GM18517 (cell line): ENCODE measurements around the gene RNF213.

Experiments
- ATAC-seq: cut with Tn5 transposase; IDR thresholded peaks from one replicate; pipeline ENCODE4 v1.9.1; 2021; ENCODE audit warnings: mild to moderate bottlenecking, moderate library complexity; ENCODE audit not compliant: unreplicated experiment

RNF213 gene

DNA sequence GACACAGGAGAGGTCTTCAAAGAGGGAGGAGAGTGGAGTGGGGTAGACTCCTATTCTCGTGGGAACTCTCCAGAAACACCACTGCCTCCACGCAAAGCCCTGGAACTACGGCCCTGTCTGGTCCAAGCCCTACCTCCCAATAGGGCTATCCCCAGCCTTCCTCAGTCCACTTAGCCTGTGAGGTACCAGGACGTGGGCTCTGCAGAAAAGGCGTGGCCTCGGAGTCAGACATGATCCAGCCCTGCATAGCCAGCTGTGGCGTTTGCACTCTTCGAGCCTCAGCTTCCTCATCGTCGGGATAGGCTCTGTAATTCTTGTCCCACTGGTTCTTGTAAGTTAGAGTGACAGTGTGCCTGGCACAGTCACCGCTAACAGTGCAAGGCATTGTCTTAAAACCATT is 168.1 kb downstream of the RNF213 start:
- no peak for ATAC-seq

DNA sequence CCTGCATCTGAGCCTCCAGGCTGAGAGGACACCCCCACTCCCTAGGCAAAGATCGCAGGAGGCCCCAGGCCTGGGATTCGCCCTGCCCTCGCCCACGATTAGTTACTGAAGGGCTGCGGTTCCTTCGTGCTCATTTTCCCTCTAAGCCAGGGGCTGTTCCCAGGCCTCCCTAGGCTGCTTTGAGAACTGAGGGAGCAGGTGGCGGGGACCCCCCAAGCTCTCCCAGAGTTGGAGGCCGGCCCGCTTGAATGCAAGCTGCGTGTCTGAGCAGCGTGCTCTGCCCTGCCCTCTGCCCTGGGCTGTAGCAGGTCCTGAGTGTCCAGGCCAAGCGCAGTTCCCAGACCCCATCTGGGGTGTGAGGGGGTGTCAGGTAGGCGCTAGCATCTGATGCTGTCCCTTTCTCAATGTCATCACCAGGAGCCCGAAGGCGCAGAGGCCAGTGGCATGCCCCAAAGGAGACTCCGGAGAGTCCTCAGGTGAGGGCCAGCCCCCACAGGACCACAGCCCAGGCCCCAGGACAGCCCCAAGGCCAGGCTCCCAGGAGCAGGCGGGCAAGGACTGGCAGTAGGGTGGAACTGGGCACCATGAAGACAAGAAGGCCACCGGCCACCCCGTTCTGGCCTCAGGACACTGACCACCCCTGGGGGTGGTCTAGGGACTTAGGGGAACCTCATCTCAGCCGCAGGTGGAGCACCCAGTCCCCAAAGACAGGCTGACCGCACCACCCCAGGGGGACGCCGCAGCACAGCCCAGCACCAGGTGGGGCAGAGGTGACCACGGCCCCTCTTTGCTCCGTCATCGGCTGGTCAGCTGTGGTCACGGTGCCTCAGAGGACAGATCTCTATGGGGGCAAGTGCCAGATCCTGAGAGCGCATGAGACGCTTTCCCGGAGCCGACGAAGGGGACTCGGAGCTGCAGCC is 169.0 kb downstream of the RNF213 start:
- no peak for ATAC-seq

DNA sequence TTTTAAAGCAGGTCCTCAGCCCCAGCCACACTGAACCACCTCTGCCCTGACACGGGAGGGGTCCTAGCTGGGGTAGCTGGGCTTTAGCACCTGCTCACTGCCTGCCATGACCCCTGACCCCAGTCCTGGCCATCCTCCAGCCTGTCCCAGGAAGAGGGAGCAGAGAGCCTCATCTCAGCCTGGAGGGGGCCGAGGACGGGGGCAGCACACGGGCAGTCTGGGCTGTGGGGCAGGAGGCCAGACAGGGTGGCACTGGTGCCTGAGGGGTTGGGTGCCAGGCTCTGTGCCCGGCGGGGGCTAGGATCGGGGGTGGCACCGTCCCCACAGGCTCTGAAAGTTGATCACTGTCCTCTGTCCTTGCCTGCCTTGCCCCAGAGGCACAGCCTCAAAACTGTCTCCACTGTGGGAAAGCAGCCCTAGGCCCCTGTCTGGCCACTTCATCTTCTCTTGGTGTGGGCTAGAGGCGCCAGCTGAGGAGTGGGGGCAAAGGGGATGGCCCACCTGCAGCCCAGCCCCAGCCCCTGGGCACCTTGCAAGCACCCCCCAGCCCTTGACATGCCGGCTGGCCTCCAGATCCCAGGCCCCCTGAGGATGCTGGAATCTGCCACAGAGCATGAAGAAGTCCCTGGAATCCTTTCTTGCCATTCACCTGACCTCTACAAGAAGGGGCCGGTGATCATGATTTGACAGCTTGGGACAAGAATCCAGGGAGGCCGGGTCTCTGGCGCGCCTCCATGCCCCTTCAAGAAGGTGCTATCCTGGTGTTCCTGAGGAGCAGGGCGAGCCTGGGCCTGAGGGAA is 170.0 kb downstream of the RNF213 start:
- ATAC-seq, result no peak

DNA sequence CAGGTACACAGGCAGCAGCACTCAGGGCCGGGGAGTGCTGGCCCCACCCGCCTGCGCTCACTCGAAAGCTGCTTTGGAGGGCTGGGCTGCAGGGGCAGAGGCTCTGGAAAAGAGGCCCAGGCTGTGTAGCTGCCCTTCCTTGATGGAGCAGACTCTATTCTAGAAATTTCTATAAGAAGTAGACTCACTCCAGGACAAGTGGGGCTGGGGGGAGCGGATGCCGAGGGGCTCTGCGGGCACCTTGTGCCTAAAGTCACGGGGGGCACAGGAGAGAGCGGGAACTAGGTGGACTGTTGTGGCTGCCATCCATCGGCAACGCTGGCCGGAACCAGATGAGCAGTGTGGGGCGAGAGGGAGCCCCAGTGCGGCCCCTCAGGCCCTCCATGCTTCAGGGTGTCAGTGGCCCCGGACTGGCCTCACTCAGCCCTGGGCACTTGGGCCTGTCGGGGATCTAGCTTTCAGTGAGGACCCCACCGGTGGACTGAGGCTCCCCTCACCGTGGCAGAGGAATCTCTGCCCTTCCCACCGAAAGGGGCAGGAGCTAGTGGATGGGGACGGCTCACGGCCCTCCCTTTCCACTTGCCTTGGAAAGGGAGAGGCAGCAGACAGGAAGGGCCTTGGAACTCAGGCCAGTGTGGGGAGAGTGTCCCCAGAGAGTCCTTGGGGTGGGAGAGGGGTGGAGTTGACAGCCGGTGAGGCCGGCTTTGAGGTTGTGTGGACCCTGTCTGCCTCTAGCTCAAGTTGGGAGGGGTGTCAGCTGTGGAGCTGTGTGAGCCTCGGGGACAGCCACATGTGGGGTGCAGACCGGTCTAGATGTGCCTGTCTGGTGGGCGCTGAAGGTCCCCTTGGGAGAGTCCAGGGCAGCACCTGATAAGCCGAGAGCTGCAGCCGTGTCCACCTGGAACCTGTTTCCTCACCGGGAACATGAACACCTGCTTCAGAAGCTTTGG is 170.9 kb downstream of the RNF213 start:
- no peak for ATAC-seq

DNA sequence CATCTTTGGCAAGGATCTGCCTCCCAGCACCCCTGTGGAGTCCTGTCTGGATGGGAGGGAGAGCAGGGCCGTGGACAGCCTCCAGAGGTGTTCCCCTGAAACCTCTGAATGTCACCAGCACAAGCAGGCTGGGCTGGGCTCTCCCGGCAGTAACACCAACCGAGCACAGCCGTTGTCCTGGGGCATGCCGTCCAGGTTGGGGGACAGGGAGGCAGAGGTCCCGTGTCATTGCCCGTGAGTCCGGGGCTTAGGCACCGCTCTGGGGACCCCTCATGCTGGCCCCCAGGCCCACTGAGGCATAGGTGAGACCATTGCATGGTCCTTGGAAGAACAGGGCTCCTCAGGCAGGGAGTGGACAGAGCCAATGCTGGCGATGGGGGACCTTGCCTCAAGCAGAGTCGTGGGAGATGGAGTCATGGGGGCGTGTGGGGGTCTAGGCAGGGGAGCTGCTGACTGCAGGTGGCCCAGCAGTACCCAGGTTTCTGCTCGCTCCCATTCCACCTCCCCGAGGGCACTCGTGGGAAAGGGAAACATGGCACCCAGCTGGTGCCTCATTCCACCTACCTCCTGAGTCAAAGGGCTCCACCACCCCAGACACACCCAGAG is 171.8 kb downstream of the RNF213 start:
- ATAC-seq, result no peak

DNA sequence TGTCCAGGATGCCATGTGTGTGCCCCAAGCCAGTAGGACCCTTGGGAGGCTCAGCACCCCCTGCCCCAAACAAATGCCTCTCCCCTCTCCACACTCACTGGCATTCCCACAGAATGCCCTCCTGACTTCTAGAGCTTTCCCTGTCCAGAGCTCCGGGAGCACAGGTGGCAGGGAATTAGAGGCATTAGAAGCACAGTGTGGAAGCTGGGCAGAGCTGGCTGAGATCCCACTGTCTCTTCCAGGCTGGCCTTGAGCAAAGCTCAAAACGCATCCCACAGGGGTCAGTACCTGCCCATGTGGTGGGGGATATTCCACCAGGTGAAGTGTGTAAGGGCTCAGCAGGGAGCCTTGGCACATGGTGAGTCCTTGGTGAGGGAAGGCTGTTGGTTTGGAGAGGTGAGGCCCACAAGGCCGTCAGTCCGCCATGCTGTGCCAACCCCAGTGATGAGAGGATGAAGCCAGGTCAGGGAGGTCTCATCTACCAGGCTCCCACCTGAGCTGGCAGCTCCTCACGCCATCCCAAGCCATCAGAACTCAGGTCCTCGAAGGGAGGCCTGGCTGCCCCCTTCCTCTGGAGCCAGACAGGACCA is 172.4 kb downstream of the RNF213 start:
- no peak for ATAC-seq

DNA sequence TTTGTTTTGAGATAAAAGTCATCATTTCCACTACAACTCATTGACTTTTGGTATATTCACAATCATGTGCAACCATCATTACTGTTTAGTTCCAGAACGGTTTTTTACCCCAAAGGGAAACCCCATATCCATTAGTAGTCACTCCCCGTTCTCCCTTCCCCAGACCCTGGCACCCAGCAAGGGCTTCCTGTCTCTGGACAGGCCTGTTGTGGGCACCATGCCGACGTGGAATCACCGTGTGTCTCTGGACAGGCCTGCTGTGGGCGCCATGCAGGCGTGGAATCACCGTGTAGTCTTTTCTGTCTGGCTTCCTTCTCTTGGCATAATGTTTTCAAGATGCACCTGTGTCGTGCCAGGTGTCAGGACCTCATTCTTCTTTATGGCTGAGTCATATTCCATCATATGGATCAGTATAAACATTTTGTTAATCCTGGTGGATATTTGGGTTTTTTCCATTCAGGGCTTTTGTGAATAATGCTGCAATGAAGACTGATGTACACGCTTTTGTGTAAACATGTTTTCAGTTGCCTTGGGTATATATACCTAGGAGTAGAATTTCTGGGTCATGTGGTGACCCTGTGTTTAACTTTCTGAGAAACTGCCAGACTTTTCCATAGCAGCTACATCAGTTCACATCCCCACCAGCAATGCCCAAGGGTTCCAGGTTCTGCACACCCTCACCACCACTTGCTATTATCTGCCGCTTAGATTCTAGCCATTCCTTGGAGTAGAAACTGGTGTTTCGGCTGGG is 173.4 kb downstream of the RNF213 start:
- no peak for ATAC-seq

DNA sequence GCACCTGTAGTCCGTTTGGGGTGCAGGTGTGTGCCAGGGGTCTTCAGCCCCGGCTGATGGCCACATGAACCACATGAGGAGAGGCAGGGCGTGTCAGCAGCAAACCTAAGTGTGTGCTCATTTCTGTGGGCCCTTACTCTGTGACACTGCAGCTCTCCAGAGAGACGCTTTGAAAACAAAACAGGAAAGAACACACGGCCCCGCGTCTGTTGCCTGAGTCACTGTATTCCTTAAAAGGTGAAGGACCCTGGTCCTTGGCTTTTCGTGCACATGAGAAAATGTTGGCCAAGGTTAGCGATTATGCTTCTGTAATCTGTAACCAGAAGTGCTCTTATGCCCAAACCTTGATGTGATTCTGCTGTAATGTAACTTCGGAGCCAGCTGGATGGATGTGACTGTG is 176.9 kb downstream of the RNF213 start:
- no peak for ATAC-seq

DNA sequence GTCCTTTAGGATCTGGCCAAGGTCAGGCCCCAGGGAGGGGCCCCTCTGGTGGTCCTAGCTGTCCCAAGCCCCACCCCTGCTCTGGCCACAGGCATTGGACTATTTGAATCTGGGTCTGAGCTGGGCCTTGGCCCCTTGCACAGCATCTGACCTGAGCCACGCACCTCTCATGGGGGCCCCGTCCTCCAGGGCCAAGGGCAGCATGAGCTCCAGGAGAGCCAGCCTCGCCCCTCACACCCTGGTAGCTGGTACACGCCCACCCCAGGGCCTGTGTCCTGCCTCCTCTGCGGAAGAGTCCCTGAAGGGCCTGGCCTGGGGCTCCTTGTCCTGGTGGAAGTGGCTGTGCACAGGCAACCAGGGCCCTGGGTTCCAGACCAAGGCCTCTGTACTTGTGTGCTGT is 178.2 kb downstream of the RNF213 start:
- ATAC-seq, result no peak

DNA sequence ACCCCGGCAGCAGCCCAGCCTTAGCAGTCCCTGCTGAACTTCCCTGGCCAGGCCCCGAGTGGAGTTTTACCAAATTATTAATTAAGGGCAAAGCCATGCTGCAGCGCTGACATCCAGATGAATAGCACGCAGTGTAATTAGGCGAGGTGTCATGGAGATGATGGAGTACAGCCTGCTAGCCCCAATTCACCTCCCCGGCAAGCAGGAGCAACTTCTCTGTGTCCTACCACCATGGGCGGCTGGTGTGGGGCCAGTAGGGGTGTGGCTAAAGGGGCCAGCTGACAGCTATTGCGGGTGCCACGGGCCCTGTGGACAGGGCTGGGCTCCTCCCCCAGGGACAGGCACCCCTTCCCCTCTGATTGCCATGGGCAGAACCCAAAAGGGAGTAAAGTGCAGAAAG is 178.8 kb downstream of the RNF213 start:
- no peak for ATAC-seq

DNA sequence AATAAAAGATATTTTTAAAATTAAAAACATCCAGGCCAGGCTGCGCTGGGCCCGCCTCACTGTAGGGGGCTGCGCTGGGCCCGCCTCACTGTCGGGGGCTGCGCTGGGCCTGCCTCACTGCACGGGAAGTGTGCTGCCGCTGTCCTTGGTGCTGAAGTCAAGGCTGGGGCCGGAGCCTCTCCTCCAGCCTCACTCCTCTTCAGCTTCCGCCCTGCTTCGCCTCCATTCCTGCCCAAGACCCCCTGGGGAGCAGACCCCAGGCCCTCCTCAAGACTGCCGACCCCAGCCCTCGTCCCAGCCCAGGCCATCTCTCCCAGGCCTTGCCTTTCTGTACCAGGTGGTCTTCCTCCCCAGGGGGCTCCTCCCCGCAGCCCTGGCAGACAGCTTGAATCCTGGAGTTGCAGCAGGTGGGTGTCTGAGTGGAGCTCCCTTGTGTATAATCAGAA is 180.5 kb downstream of the RNF213 start:
- ATAC-seq, result no peak

DNA sequence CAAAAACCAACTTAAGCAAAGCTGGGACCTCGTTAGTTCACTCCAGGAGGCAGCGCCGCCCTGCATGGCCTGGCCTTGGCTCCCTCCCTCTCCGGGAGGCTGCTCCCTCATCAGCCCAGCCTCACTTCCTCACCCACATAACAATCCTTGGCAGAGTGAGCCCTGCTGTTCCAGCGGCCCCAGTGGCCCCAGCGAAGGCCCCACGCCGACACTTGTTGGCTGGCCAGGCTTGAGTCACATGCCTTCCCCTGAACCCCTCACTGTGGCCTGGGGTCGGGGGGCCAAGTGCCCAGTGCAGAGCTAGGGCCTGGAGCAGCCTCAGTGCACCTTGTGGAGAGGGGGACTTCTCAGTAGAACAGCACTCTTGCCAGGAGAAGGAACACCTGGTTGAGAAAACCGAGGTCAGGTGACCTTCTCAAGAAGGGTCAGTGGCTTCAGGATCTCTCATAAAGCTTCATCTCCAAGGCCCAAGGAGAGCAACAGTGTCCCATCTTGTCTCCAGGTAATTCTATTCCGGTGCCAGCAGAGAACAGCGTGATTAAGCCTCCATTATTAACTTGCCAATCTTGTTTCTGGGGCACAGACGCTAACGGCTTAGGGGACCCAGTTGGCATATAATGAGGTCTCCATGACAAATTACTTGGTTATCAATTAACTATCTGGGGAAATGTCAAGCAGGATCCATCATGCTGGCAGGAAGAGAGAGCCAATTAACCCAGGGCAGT is 181.1 kb downstream of the RNF213 start:
- no peak for ATAC-seq

DNA sequence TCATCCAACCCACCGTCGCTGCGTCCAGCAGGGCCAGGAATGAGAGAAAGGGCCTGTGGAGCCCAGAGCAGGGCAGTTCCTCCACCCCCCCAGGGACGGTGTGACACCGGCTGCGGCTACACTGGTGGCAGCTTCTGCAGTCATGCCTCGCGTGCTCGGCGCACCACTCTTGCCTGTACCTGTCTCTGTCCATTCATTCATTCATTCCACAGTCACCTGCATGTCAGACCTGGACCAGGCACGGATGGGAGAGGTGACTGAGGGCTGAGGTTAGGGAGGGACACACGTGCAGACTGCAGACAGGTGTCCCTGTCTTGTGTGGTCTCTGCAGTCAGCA is 181.6 kb downstream of the RNF213 start:
- no peak for ATAC-seq

DNA sequence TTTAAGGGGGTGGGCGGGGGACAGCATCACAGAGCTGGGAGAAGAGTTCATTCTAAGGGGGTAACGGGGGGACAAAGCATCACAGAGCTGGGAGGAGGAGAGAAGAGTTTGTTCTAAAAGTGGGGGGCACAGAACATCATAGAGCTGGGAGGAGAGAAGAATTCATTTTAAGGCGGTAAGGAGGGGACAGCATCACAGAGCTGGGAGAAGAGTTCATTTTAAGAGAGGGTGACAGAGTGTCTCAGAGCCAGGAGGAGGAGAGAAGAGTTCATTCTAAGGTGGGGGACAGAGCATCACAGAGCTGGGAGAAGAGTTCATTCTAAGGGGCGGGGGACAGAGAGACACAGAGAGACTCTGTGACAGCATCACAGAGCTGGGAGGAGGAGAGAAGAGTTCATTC is 182.1 kb downstream of the RNF213 start:
- ATAC-seq, result no peak

DNA sequence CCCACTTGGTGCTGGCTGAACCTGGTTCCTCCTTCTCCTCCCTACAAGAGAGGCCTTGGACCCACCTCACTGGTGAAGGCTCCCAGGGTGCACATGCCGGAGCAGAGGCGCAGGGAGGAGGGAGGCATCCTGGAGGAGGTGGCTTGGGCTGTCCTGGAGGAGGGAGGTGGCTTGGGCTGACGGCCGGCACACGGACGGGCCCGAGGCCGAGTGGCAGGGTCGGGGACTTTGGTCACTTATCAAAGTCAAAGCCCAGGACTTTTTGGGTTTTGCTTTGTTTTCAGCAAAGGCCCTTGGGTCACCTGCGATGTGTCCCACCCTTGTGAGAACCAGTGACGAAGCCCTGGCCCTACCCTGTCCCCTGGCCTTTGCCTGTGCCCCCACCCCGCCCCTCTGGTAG is 182.8 kb downstream of the RNF213 start:
- ATAC-seq, result no peak

DNA sequence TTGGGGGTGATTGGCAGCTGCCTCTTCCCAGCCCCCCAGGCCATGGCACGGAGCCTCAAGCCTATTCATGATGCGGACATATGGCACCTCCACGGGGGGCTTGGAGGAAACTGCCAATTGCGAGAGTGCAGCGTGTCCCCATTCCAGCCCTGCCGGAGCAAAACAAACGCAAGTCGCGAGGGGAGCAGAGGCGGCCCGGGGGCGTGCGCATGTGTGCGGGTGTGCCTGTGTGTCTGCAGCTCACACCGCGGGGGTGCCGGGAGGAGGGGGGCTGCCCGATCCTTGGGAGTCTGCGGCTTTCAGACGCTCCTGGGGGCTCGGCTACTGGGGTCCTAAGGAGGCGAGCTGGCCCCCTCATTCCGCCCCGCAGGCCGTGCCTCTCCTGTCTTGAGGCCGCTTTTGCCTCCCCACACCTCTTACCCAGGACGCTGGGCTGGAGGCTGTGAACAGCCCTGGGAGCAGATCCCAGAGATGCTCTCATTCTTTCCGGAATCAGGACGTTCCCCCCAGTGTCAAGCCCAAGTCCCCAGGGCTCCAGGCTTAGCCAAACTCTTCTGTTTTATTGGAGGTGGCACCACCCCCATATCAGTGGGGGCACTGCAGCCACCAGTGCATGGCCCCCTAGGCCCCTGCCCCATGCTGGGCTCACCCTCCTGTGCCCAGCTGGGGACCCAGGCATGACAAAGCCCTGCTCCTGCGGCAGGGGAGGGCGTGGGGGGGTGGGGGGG is 183.4 kb downstream of the RNF213 start:
- ATAC-seq, result no peak

DNA sequence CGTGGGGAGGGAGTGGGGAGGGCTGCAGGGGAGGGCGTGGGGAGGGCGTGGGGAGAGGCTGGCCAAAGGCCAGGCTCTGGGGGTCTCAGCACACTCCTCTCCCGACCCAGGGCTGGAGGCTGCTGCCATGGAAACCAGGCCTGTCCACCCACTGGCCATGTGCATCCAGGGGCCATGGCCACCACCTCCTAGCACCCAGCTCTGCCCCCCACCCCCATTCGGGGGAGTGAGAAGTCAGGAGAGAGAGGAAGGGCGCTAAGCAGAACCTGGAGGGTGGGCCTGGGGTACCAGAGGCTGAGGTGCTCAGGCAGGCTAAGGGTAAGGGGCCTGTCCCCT is 184.0 kb downstream of the RNF213 start:
- no peak for ATAC-seq

DNA sequence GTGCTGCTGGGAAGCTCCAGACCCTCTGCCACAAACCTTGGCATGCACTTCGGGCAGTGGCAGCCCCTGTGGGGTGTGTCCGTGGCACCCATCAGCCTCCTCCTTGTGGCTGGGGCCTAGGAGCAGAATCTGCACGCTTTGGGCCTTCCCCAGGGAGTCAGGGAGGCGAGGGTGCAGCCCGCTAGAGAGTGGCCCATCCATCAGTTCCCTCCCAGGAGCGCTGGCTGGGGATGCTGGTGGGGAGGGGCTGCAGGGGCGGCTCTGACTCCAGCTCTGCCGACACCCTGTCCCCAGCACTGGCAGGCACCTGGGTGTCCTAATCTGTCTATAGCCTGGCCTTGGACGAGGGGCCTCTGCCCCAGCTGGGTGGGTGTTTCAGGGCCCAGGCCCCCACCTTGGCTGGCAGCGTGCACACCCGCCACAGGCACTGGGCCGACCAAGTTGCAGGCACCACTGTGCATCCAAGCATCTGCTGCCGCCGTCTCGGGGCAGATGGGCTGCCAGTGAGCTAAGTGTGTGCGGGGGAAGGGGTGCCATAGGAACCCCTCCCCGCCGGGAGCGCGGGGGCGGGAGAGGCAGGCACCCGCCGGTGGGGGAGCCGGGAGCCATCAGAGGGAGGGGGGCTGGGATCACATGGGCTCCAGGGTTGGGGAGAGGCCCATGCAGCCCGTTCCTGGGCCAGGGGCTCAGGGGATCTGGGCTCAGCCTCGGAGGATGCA is 184.5 kb downstream of the RNF213 start:
- ATAC-seq, result no peak
